Right lobe of liver (tissue), 6 donors: ENCODE results near the gene SPATA31D1. TPM values are rescaled to one million over a fixed set of nuclear protein-coding genes. Genes with fewer than 3 reads are reported as not detected.

ENCODE experiments used
- ATAC-seq, 4 donors: fragments of 200-7000 bp; cut with Tn5 transposase; one replicate each; pipeline ENCODE4 v1.9.1; 2020; ENCODE audit warnings: mild to moderate bottlenecking in 4 of 4, moderate library complexity in 4 of 4
- DNase-seq, 3 donors: peaks; one replicate each; pipeline ENCODE4 v3.0.0-alpha.2; 2020
- H3K27ac ChIP-seq, 3 donors: fragments of 200-600 bp; one replicate each; pipeline ENCODE4 v1.8.0; 2022
- H3K27me3 ChIP-seq, 2 donors: fragments of 200-600 bp; one replicate each; pipeline ENCODE4 v1.8.0; 2022
- H3K36me3 ChIP-seq, 4 donors: fragments of 200-600 bp; sonication (generic) in 1 of 4; one replicate each; pipeline versions ENCODE4 v1.5.1 to v1.8.0; 2017 to 2022; ENCODE audit warnings: control low read depth in 1 of 4
- H3K4me1 ChIP-seq, 4 donors: fragments of 200-600 bp; sonication (generic) in 1 of 4; one replicate each; pipeline versions ENCODE4 v1.5.1 to v1.8.0; 2017 to 2022; ENCODE audit warnings: control low read depth in 1 of 4
- H3K4me3 ChIP-seq, 3 donors: fragments of 200-600 bp; one replicate each; pipeline ENCODE4 v1.8.0; 2022
- H3K9me3 ChIP-seq, 4 donors: fragments of 200-600 bp; sonication (generic) in 1 of 4; one replicate each; pipeline versions ENCODE4 v1.5.1 to v1.8.0; 2017 to 2022; ENCODE audit warnings: control low read depth in 1 of 4
- POLR2A ChIP-seq: fragments of 450-650 bp; IDR thresholded peaks from one replicate; pipeline ENCODE4 v1.6.1; 2017; ENCODE audit warnings: antibody characterized with exemption, mild to moderate bottlenecking
- WGBS: methylation state at CpG from one replicate; pipeline ENCODE4 v1.1.6; 2018; ENCODE audit warnings: low coverage, low lambda C conversion rate; ENCODE audit not compliant: insufficient coverage; ENCODE audit errors: missing lambda C conversion rate; 5-methylcytosine and 5-hydroxymethylcytosine counted together
- intact Hi-C, 2 donors: fragments of 100-400 bp; cut with DNase I; formaldehyde crosslinking; loops; one replicate each; pipeline versions ENCODE4 v1.11.2 to v1.14.1; 2022
- total RNA-seq, 6 experiments: library from RNA; depleted of rRNA in 2 of 6; stranded (reverse); fragments of >200 nt in 2 of 6; fragmentation: NEBNext Ultra II Directional in 3 of 6; extraction: Animal tissue kit (Norgen Biotek cat#: 25700) in 3 of 6; gene quantifications; one replicate each; pipeline versions ENCODE4 v1.1.0 to v1.2.4, GENCODE V29; 2016 to 2023
- TF ChIP-seq, protein P1 (sequence below), 4 donors: fragments of 200-600 bp in 3 of 4; fragments of 450-650 bp in 1 of 4; IDR thresholded peaks; one replicate each; pipeline versions ENCODE4 v1.5.1 to v1.8.0; 2016 to 2022; ENCODE audit warnings: antibody characterized with exemption in 4 of 4, mild to moderate bottlenecking in 2 of 4
- donor health status: DM: no; HTN: yes; CAD: no.
- donor health status: DM: no; HTN: no; CAD: no.
- donor health status: DM: no; HTN: no; CAD: no.
- donor health status: DM: no; HTN: yes; CAD: no.
- donor health status: DM: no; HTN: yes; CAD: no.

SPATA31D1 gene
- total RNA-seq, 6 experiments from 2014 or later, result not detected

DNA sequence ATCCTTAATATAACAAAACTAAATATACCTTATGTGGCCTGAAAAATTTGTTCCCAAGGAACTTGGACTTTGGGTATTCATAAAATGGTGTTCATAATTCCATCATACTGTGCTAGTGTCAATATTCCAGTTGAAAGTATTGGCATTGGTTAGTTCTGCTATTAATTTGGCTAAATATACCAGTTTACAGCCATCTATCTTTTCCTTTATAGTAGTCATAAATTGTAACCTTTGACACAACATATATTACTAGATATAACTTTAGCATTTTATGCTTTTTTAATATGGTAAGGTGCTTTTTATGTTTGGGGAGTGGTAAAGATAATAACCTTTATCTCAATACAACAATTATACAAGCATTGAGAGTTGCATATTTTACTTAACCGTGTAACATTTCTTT is 23.7 kb downstream of the SPATA31D1 start:
- 83% methylated on average over 1 of the region's 1 CpG for WGBS
- no peak for ATAC-seq
- no peak overlapping the region for H3K27ac ChIP-seq
- no peak for DNase-seq
- intact Hi-C loops, result no loop called here
- no peaks in the 10 kb centered on the region for H3K4me1 ChIP-seq
- no peaks in the 10 kb centered on the region for H3K9me3 ChIP-seq
- H3K27me3 ChIP-seq, result no peaks in the 10 kb centered on the region
- TF ChIP-seq, protein P1, sequence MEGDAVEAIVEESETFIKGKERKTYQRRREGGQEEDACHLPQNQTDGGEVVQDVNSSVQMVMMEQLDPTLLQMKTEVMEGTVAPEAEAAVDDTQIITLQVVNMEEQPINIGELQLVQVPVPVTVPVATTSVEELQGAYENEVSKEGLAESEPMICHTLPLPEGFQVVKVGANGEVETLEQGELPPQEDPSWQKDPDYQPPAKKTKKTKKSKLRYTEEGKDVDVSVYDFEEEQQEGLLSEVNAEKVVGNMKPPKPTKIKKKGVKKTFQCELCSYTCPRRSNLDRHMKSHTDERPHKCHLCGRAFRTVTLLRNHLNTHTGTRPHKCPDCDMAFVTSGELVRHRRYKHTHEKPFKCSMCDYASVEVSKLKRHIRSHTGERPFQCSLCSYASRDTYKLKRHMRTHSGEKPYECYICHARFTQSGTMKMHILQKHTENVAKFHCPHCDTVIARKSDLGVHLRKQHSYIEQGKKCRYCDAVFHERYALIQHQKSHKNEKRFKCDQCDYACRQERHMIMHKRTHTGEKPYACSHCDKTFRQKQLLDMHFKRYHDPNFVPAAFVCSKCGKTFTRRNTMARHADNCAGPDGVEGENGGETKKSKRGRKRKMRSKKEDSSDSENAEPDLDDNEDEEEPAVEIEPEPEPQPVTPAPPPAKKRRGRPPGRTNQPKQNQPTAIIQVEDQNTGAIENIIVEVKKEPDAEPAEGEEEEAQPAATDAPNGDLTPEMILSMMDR (IDR thresholded peaks at IDR 0.05), result no peak
- TF ChIP-seq POLR2A, result no peak
- H3K4me3 ChIP-seq, result no peak overlapping the region
- H3K36me3 ChIP-seq, result no peaks in the 10 kb centered on the region

DNA sequence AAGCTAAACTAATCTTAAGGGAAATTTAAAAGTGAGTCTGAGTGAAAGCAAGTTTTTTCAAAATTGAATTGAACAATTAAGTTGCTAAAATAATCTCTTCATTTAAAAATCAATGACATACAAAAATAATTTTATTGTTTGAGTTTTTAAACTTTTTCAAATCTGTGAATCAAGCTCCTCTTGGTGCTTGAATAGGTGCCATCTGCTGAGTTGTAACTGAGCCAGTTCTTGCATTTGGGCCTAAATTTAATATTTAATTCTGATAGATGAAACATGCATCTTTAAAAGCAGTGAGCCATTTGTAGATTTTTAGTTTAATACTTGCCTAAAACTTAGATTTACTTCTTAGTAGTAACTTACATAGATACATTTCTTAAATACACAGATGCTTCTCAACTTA is 31.8 kb downstream of the SPATA31D1 start:
- intact Hi-C loops, result no loop called here

DNA sequence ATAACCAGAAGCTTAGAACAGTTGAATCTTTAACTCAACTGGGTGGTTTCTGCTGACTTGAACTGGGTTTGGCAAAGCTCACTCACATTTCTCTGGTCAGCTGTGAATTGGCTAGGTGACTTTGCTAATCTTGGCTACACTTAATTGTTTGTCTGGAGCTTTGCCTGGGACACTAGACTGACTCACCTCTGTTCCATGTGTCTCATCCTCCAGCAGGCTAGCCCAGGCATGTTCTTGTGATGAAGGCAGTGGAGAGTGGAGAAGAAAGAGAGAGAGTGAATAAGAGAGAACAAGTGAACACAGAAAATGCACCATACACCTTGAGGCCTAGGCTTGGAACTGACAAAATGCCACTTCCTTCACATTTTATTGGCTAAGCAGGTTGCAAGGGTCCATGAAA is 32.6 kb downstream of the SPATA31D1 start:
- intact Hi-C loops, result no loop called here
- TF ChIP-seq, protein P1 (IDR thresholded peaks at IDR 0.05), result no peak
- no peak for TF ChIP-seq POLR2A
- ATAC-seq (peak; percentile 65 to 100 (median 83)), DNase-seq (peak in 2 of 3 donors; percentile 25 to 51)
- Histone ChIP-seq H3K36me3 (no peaks in the 10 kb centered on the region), H3K9me3 (no peaks in the 10 kb centered on the region), H3K4me1 (peaks cover 0 to 5% (median 0%) of the 10 kb centered on the region in 4 donors), H3K4me3 (no peak overlapping the region), H3K27me3 (no peaks in the 10 kb centered on the region), H3K27ac (no peak overlapping the region)

More for the DNA sequence above, 31.8 kb downstream of the SPATA31D1 start:
- no peaks in the 10 kb centered on the region for H3K27me3 ChIP-seq
- H3K4me3 ChIP-seq, result no peak overlapping the region
- TF ChIP-seq POLR2A, result no peak
- TF ChIP-seq, protein P1 (IDR thresholded peaks at IDR 0.05), result no peak
- DNase-seq, result no peak
- ATAC-seq, result no peak
- peaks cover 0 to 5% (median 0%) of the 10 kb centered on the region in 4 donors for H3K4me1 ChIP-seq
- no peaks in the 10 kb centered on the region for H3K9me3 ChIP-seq
- H3K36me3 ChIP-seq, result no peaks in the 10 kb centered on the region
- H3K27ac ChIP-seq, result no peak overlapping the region

DNA sequence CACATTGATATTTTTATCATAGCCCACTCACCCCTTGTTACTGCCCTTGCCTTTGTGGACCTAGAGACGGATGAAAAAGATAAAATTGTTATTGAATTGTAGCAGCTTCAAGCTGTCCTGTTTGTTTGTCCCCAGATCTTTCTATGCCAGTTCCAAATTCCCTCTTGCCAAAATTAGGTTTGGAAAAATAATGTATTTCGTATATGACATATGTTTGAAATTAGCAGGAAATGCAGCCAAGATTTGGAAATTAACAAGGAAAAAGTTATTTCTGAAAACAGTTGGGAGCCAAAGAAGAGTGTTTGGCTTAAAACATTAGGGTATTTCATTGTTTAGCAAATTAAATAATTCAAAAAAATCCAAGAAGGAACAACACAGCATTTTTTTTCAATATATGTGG is 33.5 kb downstream of the SPATA31D1 start:
- no peak for TF ChIP-seq POLR2A
- TF ChIP-seq, protein P1 (IDR thresholded peaks at IDR 0.05), result no peak
- no peak for ATAC-seq
- Histone ChIP-seq H3K27ac (no peak overlapping the region), H3K4me1 (peaks cover 0 to 5% (median 0%) of the 10 kb centered on the region in 4 donors), H3K27me3 (no peaks in the 10 kb centered on the region), H3K9me3 (no peaks in the 10 kb centered on the region), H3K36me3 (no peaks in the 10 kb centered on the region), H3K4me3 (no peak overlapping the region)
- intact Hi-C loops, result no loop called here
- 47% methylated on average over 2 of the region's 2 CpGs for WGBS
- no peak for DNase-seq

DNA sequence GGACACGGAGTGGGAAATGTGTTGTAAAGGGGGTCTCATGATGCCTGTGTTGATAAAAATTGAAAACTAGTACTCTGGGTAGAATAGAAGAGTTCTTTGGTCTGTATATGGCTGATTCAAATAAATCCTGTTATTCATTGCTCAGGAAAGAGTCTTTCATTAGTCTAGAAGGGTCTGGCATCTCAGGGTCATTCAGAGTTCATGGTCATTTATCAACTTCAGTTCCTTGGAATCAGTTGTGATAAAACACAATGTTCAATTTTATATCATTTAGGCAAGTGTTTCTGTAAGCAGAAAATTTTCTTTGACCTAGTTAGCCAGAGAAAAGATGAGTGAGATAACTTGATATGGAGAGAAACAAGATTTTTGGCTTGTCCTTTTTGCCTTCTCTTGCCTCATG is 36.3 kb downstream of the SPATA31D1 start:
- no peak for TF ChIP-seq POLR2A
- TF ChIP-seq, protein P1 (IDR thresholded peaks at IDR 0.05), result no peak
- no peak overlapping the region for H3K27ac ChIP-seq
- H3K4me1 ChIP-seq, result peaks cover 0 to 5% (median 0%) of the 10 kb centered on the region in 4 donors
- 85% methylated on average over 1 of the region's 1 CpG for WGBS
- no peak for ATAC-seq
- no peaks in the 10 kb centered on the region for H3K27me3 ChIP-seq
- DNase-seq, result no peak
- H3K36me3 ChIP-seq, result no peaks in the 10 kb centered on the region
- intact Hi-C loops, result no loop called here
- H3K9me3 ChIP-seq, result no peaks in the 10 kb centered on the region
- H3K4me3 ChIP-seq, result no peak overlapping the region
